ENCODE measurements around the gene WNT4. TPM values are rescaled to one million over a fixed set of nuclear protein-coding genes. Genes with fewer than 3 reads are reported as not detected.
A peak's percentile ranks its signal among the peaks of the same experiment; 100 is the strongest.

The WNT4 gene
- polyA plus RNA-seq, 3 donors, result not detected

GRCh38 chr1:22123071-22123390 is 19.9 kb downstream of the WNT4 start:
- Mint-ChIP-seq H3K4me1 (peaks cover 8% of the 10 kb centered on the region), H3K27ac (no peak overlapping the region), H3K9me3 (peaks cover 0 to 2% (median 0%) of the 10 kb centered on the region in 7 donors), H3K4me3 (no peak overlapping the region), H3K27me3 (ENCODE audit: low read depth in 3 of 3) (peaks cover 0 to 2% (median 1%) of the 10 kb centered on the region in 3 donors), H3K36me3 (peaks cover 21 to 24% of the 10 kb centered on the region in 2 donors)
- WGBS (ENCODE audit: insufficient coverage), result 94% methylated on average over 2 of the region's 8 CpGs
- peaks cover 68% of the 10 kb centered on the region for H4K20me1 ChIP-seq (ENCODE audit: insufficient read depth, low read length)
- TF ChIP-seq, protein P1, sequence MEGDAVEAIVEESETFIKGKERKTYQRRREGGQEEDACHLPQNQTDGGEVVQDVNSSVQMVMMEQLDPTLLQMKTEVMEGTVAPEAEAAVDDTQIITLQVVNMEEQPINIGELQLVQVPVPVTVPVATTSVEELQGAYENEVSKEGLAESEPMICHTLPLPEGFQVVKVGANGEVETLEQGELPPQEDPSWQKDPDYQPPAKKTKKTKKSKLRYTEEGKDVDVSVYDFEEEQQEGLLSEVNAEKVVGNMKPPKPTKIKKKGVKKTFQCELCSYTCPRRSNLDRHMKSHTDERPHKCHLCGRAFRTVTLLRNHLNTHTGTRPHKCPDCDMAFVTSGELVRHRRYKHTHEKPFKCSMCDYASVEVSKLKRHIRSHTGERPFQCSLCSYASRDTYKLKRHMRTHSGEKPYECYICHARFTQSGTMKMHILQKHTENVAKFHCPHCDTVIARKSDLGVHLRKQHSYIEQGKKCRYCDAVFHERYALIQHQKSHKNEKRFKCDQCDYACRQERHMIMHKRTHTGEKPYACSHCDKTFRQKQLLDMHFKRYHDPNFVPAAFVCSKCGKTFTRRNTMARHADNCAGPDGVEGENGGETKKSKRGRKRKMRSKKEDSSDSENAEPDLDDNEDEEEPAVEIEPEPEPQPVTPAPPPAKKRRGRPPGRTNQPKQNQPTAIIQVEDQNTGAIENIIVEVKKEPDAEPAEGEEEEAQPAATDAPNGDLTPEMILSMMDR (IDR thresholded peaks at IDR 0.05), result no peak
- no peak overlapping the region for H3K27ac ChIP-seq (ENCODE audit: low read depth in 1 of 2, low read length in 2 of 2)
- H2AFZ ChIP-seq (ENCODE audit: insufficient read depth, low read depth, low read length, poor library complexity, severe bottlenecking), result no peak overlapping the region
- intact Hi-C loops (cut with micrococcal nuclease), result loop anchor here in 1 of 2 donors (10.0 kb wide), 1 partner anchor 522 kb away; the partner anchor contains the start of gene C1QC
- no peak overlapping the region for H3K4me2 ChIP-seq (replicated peaks; ENCODE audit: extremely low read depth, low read length, poor library complexity, severe bottlenecking)
- DNase-seq, result no peak
- no peak overlapping the region for H3K4me3 ChIP-seq (replicated peaks in 1 of 3; ENCODE audit: low read depth in 2 of 3, low read length in 3 of 3)
- H3K79me2 ChIP-seq (ENCODE audit: insufficient read depth, low read length), result no peaks in the 10 kb centered on the region
- peaks cover 0 to 2% of the 10 kb centered on the region in 2 donors for H3K4me1 ChIP-seq (ENCODE audit: control insufficient read depth in 1 of 2, insufficient read depth in 2 of 2, low read length in 2 of 2)
- H3K27me3 ChIP-seq (ENCODE audit: control insufficient read depth in 2 of 2, insufficient read depth in 2 of 2, low read length in 2 of 2), result no peaks in the 10 kb centered on the region
- H3K36me3 ChIP-seq (replicated peaks in 1 of 2; ENCODE audit: control insufficient read depth in 1 of 2, insufficient read depth in 2 of 2, low read length in 2 of 2), result peaks cover 13 to 29% of the 10 kb centered on the region in 2 donors
- H3K9ac ChIP-seq (ENCODE audit: insufficient read depth, low read length, poor library complexity, severe bottlenecking), result no peak overlapping the region
- H3K9me3 ChIP-seq (replicated peaks in 1 of 2; ENCODE audit: control insufficient read depth in 1 of 2, insufficient read depth in 1 of 2, low read length in 2 of 2), result no peaks in the 10 kb centered on the region

GRCh38 chr1:22122273-22123070 is 20.4 kb downstream of the WNT4 start:
- TF ChIP-seq, protein P1 (IDR thresholded peaks at IDR 0.05), result no peak
- 96% methylated on average over 14 of the region's 21 CpGs for WGBS (ENCODE audit: insufficient coverage)
- Mint-ChIP-seq H3K9me3 (peaks cover 0 to 2% (median 0%) of the 10 kb centered on the region in 7 donors), H3K27me3 (ENCODE audit: low read depth in 3 of 3) (peaks cover 0 to 2% (median 1%) of the 10 kb centered on the region in 3 donors), H3K36me3 (peaks cover 25 to 30% of the 10 kb centered on the region in 2 donors), H3K4me1 (peaks cover 2% of the 10 kb centered on the region), H3K4me3 (no peak overlapping the region), H3K27ac (peak overlapping the region in 2 of 7 donors; percentile 23 to 81)
- Histone ChIP-seq H3K4me2 (replicated peaks; ENCODE audit: extremely low read depth, low read length, poor library complexity, severe bottlenecking) (no peak overlapping the region), H3K27ac (ENCODE audit: low read depth in 1 of 2, low read length in 2 of 2) (no peak overlapping the region), H3K4me3 (replicated peaks in 1 of 3; ENCODE audit: low read depth in 2 of 3, low read length in 3 of 3) (no peak overlapping the region), H3K9me3 (replicated peaks in 1 of 2; ENCODE audit: control insufficient read depth in 1 of 2, insufficient read depth in 1 of 2, low read length in 2 of 2) (no peaks in the 10 kb centered on the region), H3K36me3 (replicated peaks in 1 of 2; ENCODE audit: control insufficient read depth in 1 of 2, insufficient read depth in 2 of 2, low read length in 2 of 2) (peaks cover 17 to 34% of the 10 kb centered on the region in 2 donors), H3K79me2 (ENCODE audit: insufficient read depth, low read length) (no peaks in the 10 kb centered on the region), H3K9ac (ENCODE audit: insufficient read depth, low read length, poor library complexity, severe bottlenecking) (no peak overlapping the region), H2AFZ (ENCODE audit: insufficient read depth, low read depth, low read length, poor library complexity, severe bottlenecking) (no peak overlapping the region), H3K27me3 (ENCODE audit: control insufficient read depth in 2 of 2, insufficient read depth in 2 of 2, low read length in 2 of 2) (no peaks in the 10 kb centered on the region), H3K4me1 (ENCODE audit: control insufficient read depth in 1 of 2, insufficient read depth in 2 of 2, low read length in 2 of 2) (no peaks in the 10 kb centered on the region), H4K20me1 (ENCODE audit: insufficient read depth, low read length) (peaks cover 73% of the 10 kb centered on the region)
- no peak for DNase-seq
- intact Hi-C loops (cut with micrococcal nuclease), result loop anchor here in 1 of 2 donors (10.0 kb wide), 1 partner anchor 522 kb away; the partner anchor contains the start of gene C1QC
